NCI-H128 (cell line): ENCODE results near the gene SIRPB2.
"Not testable (repeated sequence)": the region's sequence is repeated elsewhere in the genome, so short reads cannot be mapped to it uniquely, and the experiment has no call there.

Experiments used
- DNase-seq: peaks from one replicate; lab custom pipeline; 2025; ENCODE audit not compliant: unreplicated experiment; lab: John Stamatoyannopoulos, UW

Gene SIRPB2

GRCh38 chr20:1500496-1500895, 9.3 kb upstream of the SIRPB2 start:
- DNase-seq: no peak

DNA sequence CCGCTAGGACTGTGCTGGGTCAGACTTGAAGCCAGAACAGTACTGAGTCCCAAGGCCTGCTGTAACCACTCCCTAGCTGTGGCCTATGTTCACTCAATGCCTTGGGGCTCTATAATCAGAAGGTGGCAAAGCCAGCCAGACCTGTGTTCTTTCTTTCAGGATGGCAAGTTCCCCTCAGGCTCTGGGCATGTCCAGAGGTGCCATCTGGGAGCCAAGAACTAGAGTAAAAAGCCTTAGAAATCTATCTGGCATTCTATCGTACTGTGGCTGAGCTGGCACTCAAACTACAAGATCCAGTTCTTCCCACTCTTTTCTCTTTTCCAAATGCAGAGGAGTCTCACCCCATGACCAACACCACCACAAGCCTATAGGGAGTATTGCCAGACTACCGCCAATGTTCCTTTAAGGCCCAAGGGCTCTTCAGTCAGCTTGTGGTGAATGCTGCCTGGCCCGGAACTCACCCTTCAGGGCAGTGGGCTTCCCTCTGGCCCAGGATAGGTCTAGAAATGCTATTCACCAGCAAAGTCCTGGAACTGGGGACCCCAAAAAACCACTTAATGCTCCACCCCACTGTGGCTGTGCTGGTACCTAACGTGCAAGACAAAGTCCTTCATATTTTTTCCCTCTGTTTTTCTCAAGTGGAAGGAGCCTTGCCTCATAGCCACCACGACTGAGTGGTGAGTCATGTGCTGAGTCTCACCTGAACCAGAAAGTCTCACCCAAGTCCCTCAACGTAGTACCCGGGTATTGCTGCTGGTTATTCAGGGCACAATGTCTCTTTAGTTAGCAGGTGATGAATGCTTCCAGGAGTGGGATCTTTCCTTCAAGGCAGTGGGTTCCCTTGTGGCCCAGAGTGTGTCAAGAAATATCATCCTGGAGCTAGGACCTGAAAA, 8.6 kb upstream of the SIRPB2 start:
- no peak for DNase-seq

- DNase-seq: not testable (repeated sequence)
Measured at GRCh38 chr20:1497371-1497770, 6.2 kb upstream of the SIRPB2 start.

DNA sequence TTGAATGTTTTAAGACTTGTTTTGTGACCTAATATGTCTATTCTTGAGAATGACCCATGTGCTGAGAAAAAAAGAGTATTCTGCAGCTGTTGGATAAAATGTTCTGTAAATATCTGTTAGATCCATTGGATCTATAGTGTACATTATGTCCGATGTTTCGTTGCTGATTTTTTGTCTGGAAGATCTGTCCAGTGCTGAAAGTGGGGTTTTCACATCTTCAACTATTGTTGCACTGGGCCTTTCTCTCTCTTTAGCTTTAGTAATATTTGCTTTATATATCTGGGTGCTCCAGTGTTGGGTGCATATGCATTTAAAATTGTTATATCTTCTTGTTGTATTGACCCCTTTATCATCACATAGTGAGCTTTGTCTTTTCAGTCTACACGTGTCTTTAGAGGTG, 5.7 kb upstream of the SIRPB2 start:
- no peak for DNase-seq

DNA sequence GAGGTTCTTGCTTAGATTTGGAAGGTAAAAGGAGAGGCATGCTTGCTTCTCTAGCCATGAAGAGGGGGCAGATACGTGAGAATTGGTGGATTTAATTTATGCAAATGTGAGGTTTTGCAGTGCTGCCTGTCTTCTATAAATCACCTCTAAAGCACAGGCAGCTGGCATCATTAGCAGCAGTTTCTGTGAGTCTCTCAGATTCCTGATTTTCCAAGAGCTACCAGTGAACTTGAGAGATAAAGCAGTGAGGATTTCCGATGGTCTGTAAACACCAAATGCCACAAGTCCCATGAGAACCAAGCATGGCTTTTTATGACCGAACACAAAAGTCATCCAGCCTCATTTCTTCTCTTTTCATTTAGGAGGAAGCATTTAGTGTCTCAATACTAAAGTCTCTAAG, 3.2 kb upstream of the SIRPB2 start:
- DNase-seq: no peak

- no peak for DNase-seq
Measured at GRCh38 chr20:1493536-1493935, 2.3 kb upstream of the SIRPB2 start.

DNA sequence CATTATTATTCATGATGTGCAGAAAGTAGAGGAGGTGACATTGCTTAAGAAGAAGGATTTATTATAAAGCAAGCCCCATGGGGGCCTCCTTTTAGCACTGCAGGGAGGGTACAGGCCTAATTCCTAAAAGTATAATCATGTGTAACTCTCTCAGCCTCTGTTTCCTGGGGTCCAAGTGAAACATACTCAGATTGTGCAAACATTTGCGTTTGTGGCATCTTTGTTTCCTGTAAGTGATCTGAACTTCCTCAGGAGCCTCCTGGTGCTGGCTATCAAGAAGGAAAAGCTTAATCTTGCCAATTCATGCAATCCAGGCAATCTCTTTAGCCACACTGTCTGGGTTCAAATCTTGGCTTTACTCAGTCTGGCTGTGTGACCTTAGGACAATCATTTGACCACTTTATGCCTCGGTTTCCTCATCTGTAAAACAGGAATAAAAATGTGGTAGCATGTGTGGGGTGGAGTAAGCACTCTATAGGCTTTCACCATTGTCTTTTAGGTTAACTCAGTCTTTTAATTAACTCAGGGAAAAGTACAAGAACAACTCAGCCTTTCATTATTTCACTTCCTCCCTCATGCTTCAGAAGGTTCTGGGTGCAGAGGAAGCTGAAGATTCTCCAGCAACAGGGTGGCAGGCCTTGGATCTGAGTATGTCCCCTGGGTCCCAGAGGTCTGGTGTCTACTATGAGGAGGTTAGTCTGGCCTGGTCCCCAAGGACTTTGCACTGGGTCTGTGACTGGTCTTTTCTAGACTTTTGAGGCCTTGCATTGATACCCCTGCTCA, 831 bp upstream of the SIRPB2 start:
- DNase-seq: no peak

DNA sequence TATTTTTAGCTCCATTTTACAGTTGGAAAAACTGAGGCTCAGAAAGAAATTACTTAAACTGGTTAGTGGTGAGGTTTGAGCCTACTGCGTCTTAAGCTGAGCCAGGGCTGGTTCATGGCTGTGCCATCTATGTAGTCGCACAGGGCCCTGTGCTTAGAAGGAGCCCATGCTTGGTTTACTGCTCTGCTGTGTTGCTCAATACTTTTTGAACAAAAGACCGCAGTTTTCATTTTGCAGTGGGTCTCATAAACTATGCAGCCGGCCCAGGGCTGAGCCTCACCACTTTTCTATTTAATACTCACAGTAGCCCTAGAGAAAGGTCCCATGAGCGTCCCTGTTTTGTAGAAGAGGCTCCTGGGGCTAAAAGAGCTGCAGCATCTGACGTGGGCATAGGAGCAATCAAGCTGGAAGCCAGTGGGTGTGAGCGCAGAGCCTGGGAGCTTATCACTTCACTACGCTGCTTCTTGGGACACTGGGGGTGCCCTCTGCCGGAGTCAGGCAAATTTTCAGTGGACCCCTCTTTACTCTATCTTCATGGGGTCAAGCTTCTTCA, 501 bp downstream of the SIRPB2 start:
- no peak for DNase-seq

- DNase-seq: no peak
Measured at GRCh38 chr20:1489764-1490436, 1.3 kb downstream of the SIRPB2 start.

DNA sequence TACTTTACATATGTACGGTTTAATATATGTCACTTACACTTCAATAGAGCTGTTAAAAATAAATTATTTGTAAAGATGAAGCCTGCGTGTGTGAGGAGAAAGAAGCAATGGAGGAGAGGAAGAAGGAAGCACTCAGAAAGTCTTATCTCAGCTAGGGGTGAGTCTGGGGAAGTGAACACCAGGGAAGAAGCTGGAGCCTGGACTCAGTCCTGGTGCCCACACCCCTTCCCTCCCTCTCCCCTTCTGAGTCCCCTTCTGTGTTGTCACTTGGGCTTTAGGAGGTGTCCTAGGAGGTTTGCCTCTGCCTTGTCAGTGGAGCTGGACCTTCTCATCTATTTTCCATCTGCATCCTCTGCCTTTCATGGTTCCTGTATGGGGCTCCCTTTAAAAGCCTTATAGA, 1.9 kb downstream of the SIRPB2 start:
- DNase-seq: no peak

DNA sequence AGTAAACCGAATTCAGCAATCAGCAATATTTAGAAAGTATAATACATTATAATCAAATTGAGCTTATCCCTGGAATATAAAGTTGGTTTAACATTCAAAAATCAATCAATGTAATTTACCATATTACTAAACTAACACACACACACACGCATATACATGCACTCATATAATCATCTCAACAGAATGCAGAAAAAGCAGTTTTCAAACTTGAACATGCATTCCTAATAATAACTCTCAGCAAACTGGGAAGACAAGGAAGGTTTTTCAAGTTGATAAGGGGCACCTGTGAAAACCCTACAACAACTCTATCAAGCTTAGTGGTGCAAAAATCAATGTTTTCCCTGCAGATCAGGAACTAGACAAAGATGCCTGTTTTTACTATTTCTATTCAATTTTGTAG, 4.7 kb downstream of the SIRPB2 start:
- DNase-seq: no peak

DNA sequence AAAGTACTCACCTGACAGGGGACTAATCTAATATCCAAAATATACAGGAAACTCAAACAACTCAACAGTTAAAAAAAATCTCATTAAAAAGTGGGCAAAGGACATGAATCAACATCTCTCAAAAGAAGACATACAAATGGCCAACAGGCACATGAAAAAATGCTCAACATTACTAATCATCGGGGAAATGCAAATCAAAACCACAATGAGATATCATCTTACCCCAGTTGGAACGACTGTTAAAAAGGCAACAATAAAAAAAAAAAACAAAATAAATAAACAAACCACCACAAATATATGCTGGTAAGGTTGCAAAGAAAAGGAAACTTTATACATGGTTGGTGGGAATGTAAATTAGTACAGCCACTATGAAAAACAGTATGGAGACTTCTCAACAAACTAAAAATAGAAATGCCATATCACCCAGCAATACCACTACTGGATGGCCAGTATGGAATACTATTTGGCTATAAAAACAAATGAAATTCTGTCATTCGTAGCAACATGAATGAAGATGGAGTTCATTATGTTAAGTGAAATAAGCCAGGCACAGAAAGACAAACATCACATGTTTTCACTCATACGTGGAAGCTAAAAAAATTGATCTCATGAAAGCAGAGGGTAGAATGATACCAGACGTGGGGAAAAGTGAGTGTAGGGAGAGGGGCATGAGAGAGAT, 6.6 kb downstream of the SIRPB2 start:
- DNase-seq: no peak

DNA sequence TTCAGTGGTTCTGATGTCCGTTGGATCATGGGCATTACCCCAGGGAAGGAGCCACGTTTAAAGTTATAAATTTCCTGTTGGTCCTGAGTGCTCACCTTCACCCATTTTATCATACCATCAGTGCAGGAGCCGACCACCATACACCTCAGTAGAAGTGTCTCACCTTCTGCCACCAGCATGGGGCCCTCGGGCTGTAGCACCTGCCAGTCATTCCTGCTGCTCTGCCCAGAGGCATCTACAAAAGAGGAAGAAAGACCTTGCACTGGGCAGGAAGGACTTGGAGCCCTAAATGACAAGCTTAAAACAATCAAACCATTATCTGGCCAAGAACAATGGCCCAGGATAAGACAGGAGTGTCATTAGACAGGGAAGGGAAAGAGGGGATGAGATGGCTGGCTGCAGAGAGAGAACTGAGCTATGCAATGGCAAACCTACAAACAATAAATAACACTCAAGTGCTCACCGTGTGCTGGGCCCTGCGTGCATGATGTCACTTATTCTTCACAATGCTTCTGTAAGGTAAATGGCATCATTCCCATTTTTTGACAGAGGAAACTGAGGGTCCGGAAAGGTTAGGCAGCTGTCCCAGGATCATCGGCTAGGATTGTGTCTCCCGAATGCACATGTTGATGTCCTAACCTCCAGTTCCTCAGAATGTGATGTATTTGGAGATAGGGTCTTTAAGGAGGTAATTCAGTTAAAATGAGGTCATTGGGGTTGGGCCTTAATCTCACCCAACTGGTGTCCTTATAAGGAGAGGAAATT, 11.2 kb downstream of the SIRPB2 start:
- no peak for DNase-seq

DNA sequence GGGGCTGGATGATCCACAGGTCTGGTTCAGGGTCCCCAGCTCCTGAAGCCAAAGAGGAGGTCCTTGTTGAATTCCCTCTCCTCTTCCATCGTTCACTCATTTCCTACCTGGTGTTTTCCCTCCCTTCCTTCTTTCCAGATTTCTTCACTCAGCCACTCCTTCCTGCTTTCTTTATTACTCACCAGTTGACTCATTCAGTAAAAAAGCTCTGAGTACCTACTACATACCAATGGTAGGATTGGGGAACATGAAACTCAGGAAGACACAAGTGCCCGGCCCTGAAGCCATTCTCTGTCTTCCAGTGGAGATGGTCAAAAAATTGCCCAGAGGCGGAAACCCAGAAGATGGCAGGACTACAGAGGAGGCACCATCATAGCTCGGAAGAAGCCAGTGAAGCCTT, 12.7 kb downstream of the SIRPB2 start:
- no peak for DNase-seq

DNA sequence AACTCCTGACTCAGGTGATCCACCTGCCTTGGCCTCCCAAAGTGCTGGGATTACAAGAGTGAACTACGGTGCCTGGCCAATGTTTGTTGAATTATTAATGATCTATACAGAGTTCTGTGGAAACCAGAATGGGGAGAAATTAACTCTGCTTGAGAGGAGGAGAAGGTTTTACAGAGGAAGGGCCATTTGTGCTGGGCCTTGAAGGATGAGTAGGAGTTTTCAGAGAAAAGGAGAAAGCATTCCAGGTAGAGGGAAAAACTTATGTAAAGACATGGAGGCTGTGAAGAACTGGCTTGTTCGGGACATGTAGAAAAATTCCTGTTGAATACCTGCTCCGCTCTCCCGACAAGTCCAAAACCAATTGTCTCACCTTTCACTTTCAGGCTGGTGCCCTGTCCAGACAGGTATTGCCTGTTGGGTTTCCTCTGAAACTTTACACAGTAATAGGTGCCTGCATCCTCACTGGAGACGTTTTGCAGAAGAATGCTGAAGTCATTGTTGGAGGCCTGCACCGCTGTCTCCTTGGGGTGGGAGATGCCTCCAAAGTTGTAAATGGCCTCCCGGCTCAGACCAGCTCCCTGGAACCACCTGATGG, 13.2 kb downstream of the SIRPB2 start:
- DNase-seq: no peak

DNA sequence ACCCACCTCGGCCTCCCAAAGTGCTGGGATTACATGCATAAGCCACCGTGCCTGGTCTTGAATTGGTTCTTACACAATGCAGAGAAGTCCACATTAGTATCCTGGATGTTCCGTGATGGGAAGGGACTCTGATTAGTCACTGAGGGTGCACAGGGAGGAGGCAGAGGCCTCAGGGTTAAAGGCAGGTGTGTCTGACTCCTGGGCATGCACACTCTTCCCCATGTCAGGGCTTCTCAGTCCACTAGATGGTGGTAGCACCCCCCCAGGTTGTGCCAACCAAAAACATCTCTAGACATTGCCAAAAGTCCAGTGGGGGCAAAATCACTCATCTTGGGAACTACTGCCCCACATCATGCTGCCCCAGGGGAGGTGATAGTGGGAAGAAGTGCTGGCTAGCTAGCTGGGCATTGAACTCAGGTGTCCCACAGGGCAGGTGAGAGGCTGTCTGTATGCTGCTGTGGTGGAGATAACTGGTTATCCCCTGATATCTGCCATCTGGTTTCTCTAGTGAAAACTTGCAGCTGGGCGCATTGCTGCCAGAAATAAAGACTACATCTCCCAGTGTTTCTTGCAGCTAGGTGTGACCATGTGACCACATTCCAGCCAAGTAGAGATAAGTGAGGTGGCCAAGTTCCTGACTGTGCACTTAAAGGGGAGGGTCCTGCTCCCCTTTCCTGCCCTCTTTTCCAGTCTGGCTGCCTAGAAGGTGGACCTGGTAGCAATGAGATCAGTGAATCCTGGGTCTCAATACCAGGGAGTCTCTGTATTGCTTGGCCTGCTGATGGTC, 16.2 kb downstream of the SIRPB2 start:
- DNase-seq: no peak

DNA sequence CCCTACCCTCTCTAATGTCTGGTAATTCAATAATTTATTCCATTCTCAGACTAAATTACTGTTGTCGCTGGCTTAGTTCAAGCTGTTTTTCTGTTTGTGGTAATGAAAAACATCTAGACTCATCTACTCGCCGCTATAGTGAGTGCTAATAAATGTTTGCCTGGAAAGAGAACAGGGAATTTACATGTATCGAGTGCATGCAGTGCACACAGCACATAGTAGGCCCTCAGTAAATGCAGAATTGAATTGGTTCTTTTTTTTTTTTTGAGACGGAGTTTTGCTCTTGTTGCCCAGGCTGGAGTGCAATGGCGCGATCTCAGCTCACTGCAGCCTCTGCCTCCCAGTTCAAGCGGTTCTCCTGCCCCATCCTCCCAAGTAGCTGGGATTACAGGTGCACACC, 16.9 kb downstream of the SIRPB2 start:
- no peak for DNase-seq

DNA sequence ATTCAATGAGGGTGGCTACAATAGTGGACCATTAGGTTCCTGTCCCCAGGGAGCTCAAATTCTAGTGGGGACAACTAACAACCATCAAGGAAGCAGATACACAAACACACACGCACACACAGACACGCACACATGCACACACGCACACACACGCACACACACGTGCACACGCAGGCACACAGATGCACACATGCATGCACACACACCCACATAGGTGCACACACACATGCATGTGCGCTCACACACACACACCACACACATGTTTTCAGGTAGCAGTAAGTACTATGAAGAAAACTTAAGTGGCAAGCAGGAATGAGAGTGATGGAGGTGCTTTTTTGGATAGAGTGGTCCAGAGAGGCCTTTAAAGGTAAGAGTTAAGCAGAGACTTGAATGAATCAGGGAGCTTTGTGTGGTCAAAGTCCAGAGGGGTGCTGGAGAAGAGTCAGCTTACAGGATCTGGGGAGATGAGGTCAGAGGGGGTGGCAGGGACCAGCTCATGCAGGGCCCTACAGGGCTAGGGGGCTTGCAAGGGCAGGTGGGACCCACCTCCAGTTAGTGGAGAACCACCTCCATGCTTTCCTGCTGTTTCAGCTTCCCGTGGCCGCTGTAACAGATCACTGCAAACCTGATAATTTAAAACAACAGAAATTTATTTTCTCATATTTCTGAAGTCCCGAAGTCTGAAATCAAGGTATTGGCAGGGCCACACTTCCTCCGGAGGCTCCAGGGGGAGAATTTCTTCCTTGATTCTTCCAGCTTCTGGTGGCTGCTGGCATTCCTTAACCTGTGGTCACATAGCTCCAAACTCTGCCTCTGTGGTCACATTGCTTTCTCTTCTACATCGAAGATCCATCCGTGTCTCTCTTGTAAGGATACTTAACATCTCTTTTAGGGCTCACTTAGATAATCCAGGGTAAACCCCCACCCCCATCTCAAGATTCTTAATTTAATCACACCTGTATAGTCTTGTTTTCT, 17.7 kb downstream of the SIRPB2 start:
- DNase-seq: no peak
